B cell (primary cell): ENCODE results near the gene GATAD2B. TPM values are rescaled to one million over a fixed set of nuclear protein-coding genes. Genes with fewer than 3 reads are reported as not detected.

Experiments used
- ATAC-seq: fragments of 200-7000 bp; cut with Tn5 transposase; one replicate; pipeline ENCODE4 v1.10.0; 2021; ENCODE audit warnings: low read depth, mild to moderate bottlenecking, moderate number of reproducible peaks, moderate library complexity
- CTCF ChIA-PET: fragments of 350-600 bp; sonication (Branson Sonifier 250); formaldehyde crosslinking; loops from one replicate; lab custom pipeline; 2021; ENCODE audit warnings: antibody characterized with exemption, inconsistent platforms; lab: Charles Lee
- POLR2A ChIA-PET: fragments of 350-600 bp; sonication (Branson Sonifier 250); formaldehyde crosslinking; loops from one replicate; lab custom pipeline; 2021; ENCODE audit warnings: antibody characterized with exemption; lab: Charles Lee
- DNase-seq: peaks from one replicate; pipeline ENCODE4 v3.0.0; 2013
- H2AFZ ChIP-seq: 2 replicates; pipeline ENCODE4 v1.6.1; 2012; ENCODE audit warnings: mild to moderate bottlenecking, low read depth, low read length; ENCODE audit not compliant: insufficient read depth, poor library complexity, severe bottlenecking
- H3K27ac ChIP-seq, 2 donors: 1 replicate in 1 of 2; 2 replicates in 1 of 2; pipeline ENCODE4 v1.5.1; 2012 to 2013; ENCODE audit warnings: low read length in 2 of 2, mild to moderate bottlenecking in 2 of 2, moderate library complexity in 1 of 2
- H3K27me3 ChIP-seq, 4 experiments: fragments of 200-600 bp in 1 of 4; sonication (generic) in 1 of 4; replicated peaks in 1 of 4; 1 replicate in 2 of 4; 2 replicates in 2 of 4; pipeline versions ENCODE4 v1.6.1 to v1.7.0; 2013 to 2016; ENCODE audit warnings: low read length in 3 of 4, mild to moderate bottlenecking in 2 of 4, mixed read lengths in 1 of 4, moderate library complexity in 1 of 4; ENCODE audit not compliant: insufficient read depth in 4 of 4, control insufficient read depth in 3 of 4; ENCODE audit errors: control extremely low read depth in 1 of 4
- H3K36me3 ChIP-seq, 2 experiments: replicated peaks in 1 of 2; 1 replicate in 1 of 2; 2 replicates in 1 of 2; pipeline versions ENCODE4 v1.6.1 to v1.7.1; 2013; ENCODE audit warnings: low read length in 1 of 2; ENCODE audit not compliant: insufficient read depth in 2 of 2, control insufficient read depth in 1 of 2; ENCODE audit errors: control extremely low read depth in 1 of 2, extremely low read depth in 1 of 2
- H3K4me1 ChIP-seq, 2 donors: fragments of 200-600 bp in 1 of 2; sonication (generic) in 1 of 2; 1 replicate in 1 of 2; 2 replicates in 1 of 2; pipeline versions ENCODE4 v1.5.1 to v1.6.1; 2013 to 2017; ENCODE audit warnings: low read length in 2 of 2; ENCODE audit not compliant: control insufficient read depth in 2 of 2, insufficient read depth in 2 of 2
- H3K4me2 ChIP-seq: replicated peaks from 2 replicates; pipeline ENCODE3; 2012; ENCODE audit warnings: mild to moderate bottlenecking, low read depth, low read length; ENCODE audit not compliant: poor library complexity, severe bottlenecking
- H3K4me3 ChIP-seq, 5 experiments: fragments of 200-600 bp in 1 of 5; sonication (generic) in 1 of 5; 1 replicate in 3 of 5; 2 replicates in 2 of 5; pipeline versions ENCODE4 v1.5.1 to v1.7.0; 2011 to 2016; ENCODE audit warnings: low read length in 4 of 5, mild to moderate bottlenecking in 4 of 5, low read depth in 2 of 5, control low read depth in 1 of 5, moderate library complexity in 1 of 5; ENCODE audit not compliant: insufficient read depth in 1 of 5; ENCODE audit errors: control extremely low read depth in 1 of 5, extremely low read depth in 1 of 5
- H3K79me2 ChIP-seq: fragments of 200-600 bp; sonication (generic); one replicate; pipeline ENCODE4 v1.6.0; 2016; ENCODE audit warnings: low read length; ENCODE audit not compliant: control insufficient read depth, insufficient read depth
- H3K9ac ChIP-seq: fragments of 200-600 bp; sonication (generic); 2 replicates; pipeline ENCODE4 v1.6.1; 2017; ENCODE audit warnings: mild to moderate bottlenecking, low read length, moderate library complexity
- H3K9me3 ChIP-seq, 3 donors: one replicate each; pipeline versions ENCODE4 v1.6.1 to v1.7.1; 2013; ENCODE audit warnings: low read length in 2 of 3; ENCODE audit not compliant: control insufficient read depth in 2 of 3, insufficient read depth in 1 of 3; ENCODE audit errors: control extremely low read depth in 1 of 3
- H4K20me1 ChIP-seq: 2 replicates; pipeline ENCODE4 v1.6.0; 2012; ENCODE audit warnings: mild to moderate bottlenecking, low read length; ENCODE audit not compliant: insufficient read depth, control insufficient read depth, poor library complexity, severe bottlenecking
- H3K27ac Mint-ChIP-seq: one replicate; pipeline ENCODE4 v1.8.0; 2021; ENCODE audit warnings: mixed read lengths
- H3K27me3 Mint-ChIP-seq: one replicate; pipeline ENCODE4 v1.8.0; 2021; ENCODE audit warnings: mixed read lengths
- H3K4me1 Mint-ChIP-seq: one replicate; pipeline ENCODE4 v1.8.0; 2021; ENCODE audit warnings: mixed read lengths
- H3K4me3 Mint-ChIP-seq: one replicate; pipeline ENCODE4 v1.8.0; 2021; ENCODE audit warnings: mixed read lengths
- H3K9me3 Mint-ChIP-seq: one replicate; pipeline ENCODE4 v1.8.0; 2022; ENCODE audit warnings: mixed read lengths; ENCODE audit not compliant: insufficient read depth
- CTCF ChIP-seq: fragments of 200-600 bp; IDR thresholded peaks from one replicate; pipeline ENCODE4 v1.8.0; 2022; ENCODE audit warnings: antibody characterized with exemption, mild to moderate bottlenecking
- EZH2 ChIP-seq: IDR thresholded peaks from 2 replicates; pipeline ENCODE4 v1.6.1; 2012; ENCODE audit warnings: borderline replicate concordance, low read depth, mild to moderate bottlenecking, moderate library complexity, low read length; ENCODE audit not compliant: insufficient read depth, poor library complexity, severe bottlenecking
- WGBS: methylation state at CpG from one replicate; pipeline ENCODE4 v1.1.5; 2013; ENCODE audit warnings: missing lambda C conversion rate; ENCODE audit not compliant: insufficient coverage; 5-methylcytosine and 5-hydroxymethylcytosine counted together
- intact Hi-C: fragments of 100-400 bp; cut with micrococcal nuclease; formaldehyde crosslinking; loops from one replicate; pipeline ENCODE4 v1.10.0; 2022
- polyA plus RNA-seq: library from polyadenylated mRNA; depleted of rRNA; stranded (reverse); fragments of >200 nt; gene quantifications from 2 replicates; pipeline ENCODE4 v1.2.3, GENCODE V29; 2012
- total RNA-seq, 2 donors: library from RNA; stranded (reverse); fragments of 120-200 nt in 1 of 2; gene quantifications; 1 replicate in 1 of 2; 2 replicates in 1 of 2; pipeline versions ENCODE4 v1.2.3 to v1.2.4, GENCODE V29; 2013 to 2022

GATAD2B gene
- total and polyA plus RNA-seq, 2 donors (not counting 1 experiment from before 2014, with no cell fraction given), result 16.7 to 105 TPM

GRCh38 chr1:153805886-153806719, 116.7 kb downstream of the GATAD2B start:
- Histone ChIP-seq H3K9ac (no peak overlapping the region), H3K79me2 (peaks cover 17% of the 10 kb centered on the region), H3K27me3 (no peaks in the 10 kb centered on the region), H3K4me1 (peaks cover 22 to 33% of the 10 kb centered on the region in 2 donors), H2AFZ (no peak overlapping the region), H3K27ac (peak overlapping the region; percentile 82 to 88), H3K36me3 (peaks cover 8 to 39% of the 10 kb centered on the region in 2 experiments), H3K9me3 (no peaks in the 10 kb centered on the region), H4K20me1 (no peaks in the 10 kb centered on the region), H3K4me3 (no peak overlapping the region), H3K4me2 (peak overlapping the region; percentile 41)
- H3K27ac Mint-ChIP-seq, result peak overlapping the region; percentile 81
- peaks cover 30% of the 10 kb centered on the region for H3K4me1 Mint-ChIP-seq
- 100% methylated on average over 4 of the region's 11 CpGs for WGBS
- CTCF ChIA-PET, result interaction anchor here (0.6 to 5.4 kb wide), 5 partner anchors 9 to 180 kb away, joined by 3 to 39 read pairs (median 4); partner anchors contain the start of gene RAB13
- no peaks in the 10 kb centered on the region for H3K9me3 Mint-ChIP-seq
- DNase-seq (no peak), ATAC-seq (peak; percentile 5)
- POLR2A ChIA-PET, result interaction anchor here (0.6 to 1.8 kb wide), 5 partner anchors 108 to 185 kb away, joined by 3 to 8 read pairs (median 5); partner anchors contain the start of genes CHTOP, CREB3L4 and RPS27
- peak overlapping the region; percentile 21 for H3K4me3 Mint-ChIP-seq
- no peaks in the 10 kb centered on the region for H3K27me3 Mint-ChIP-seq
- intact Hi-C loops, result loop anchor here (1.0 to 2.0 kb wide), 5 partner anchors 9 to 139 kb away; no protein-coding TSS in a partner anchor
- TF ChIP-seq EZH2 (no peak), CTCF (no peak)
